IPS-18a (cell line): ENCODE results near the gene DDX27.
A peak's percentile ranks its signal among the peaks of the same experiment; 100 is the strongest.
"Not testable (repeated sequence)": the region's sequence is repeated elsewhere in the genome, so short reads cannot be mapped to it uniquely, and the experiment has no call there.

ENCODE experiments used
- H3K27ac ChIP-seq: one replicate; pipeline ENCODE4 v1.5.1; 2013; ENCODE audit warnings: low read length
- H3K27me3 ChIP-seq: one replicate; pipeline ENCODE4 v1.6.1; 2013; ENCODE audit warnings: mild to moderate bottlenecking, low read length; ENCODE audit not compliant: control insufficient read depth, insufficient read depth
- H3K36me3 ChIP-seq: one replicate; pipeline ENCODE4 v1.6.1; 2013; ENCODE audit warnings: low read depth, low read length; ENCODE audit not compliant: control insufficient read depth
- H3K4me1 ChIP-seq: one replicate; pipeline ENCODE4 v1.6.1; 2013; ENCODE audit warnings: low read depth, low read length; ENCODE audit not compliant: control insufficient read depth
- H3K4me3 ChIP-seq: one replicate; pipeline ENCODE4 v1.5.1; 2013; ENCODE audit warnings: low read length
- H3K9ac ChIP-seq: one replicate; pipeline ENCODE4 v1.6.1; 2013; ENCODE audit warnings: mild to moderate bottlenecking, low read length, moderate library complexity
- H3K9me3 ChIP-seq: one replicate; pipeline ENCODE4 v1.6.1; 2013; ENCODE audit warnings: low read depth, low read length; ENCODE audit not compliant: control insufficient read depth

The DDX27 gene

GRCh38 chr20:49185071-49185761, 34.0 kb upstream of the DDX27 start:
- no peaks in the 10 kb centered on the region for H3K36me3 ChIP-seq
- no peaks in the 10 kb centered on the region for H3K9me3 ChIP-seq
- no peak overlapping the region for H3K9ac ChIP-seq
- H3K27me3 ChIP-seq, result no peaks in the 10 kb centered on the region
- H3K4me1 ChIP-seq, result peaks cover 9% of the 10 kb centered on the region
- no peak overlapping the region for H3K27ac ChIP-seq
- H3K4me3 ChIP-seq, result no peak overlapping the region

DNA sequence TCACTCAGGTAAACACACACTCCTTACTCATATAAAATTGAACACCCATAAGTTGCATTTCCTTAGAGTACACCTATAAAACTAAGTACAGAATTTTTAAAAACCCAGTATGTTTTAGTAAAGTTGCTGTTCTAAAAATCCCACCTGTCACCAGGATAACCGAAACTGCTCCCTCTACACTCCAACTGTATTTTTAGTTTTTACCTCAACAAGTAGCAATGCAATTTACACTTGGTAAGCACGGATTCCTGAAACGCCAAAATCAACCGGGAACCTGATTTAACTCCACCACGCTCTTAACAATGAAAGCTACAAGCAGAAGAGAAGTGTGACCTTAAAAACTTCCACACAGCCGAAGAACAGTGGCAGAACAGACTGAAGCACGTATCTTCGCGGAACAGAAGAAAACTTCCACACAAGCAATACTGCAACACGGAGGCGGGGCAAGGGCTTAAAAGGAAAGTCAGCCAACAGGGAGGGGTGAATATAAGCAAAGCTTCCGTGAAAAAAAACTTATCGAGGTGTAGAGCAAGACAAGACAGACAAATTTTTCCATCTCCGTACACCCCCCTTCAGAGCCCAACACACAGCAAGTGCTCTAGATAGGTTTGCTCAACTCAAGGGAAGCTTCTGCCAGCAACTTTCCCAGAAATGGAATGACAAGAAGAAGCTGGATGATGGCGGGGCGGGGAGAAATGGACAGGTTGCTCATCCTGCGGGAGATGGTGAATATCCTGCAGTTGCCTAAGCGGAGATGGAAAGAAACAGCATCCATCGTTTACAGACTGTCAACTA, 32.5 kb upstream of the DDX27 start:
- Histone ChIP-seq H3K36me3 (no peaks in the 10 kb centered on the region), H3K9ac (peak overlapping the region; percentile 49), H3K27me3 (no peaks in the 10 kb centered on the region), H3K4me1 (peaks cover 9% of the 10 kb centered on the region), H3K4me3 (peak overlapping the region; percentile 77), H3K9me3 (no peaks in the 10 kb centered on the region), H3K27ac (no peak overlapping the region)

DNA sequence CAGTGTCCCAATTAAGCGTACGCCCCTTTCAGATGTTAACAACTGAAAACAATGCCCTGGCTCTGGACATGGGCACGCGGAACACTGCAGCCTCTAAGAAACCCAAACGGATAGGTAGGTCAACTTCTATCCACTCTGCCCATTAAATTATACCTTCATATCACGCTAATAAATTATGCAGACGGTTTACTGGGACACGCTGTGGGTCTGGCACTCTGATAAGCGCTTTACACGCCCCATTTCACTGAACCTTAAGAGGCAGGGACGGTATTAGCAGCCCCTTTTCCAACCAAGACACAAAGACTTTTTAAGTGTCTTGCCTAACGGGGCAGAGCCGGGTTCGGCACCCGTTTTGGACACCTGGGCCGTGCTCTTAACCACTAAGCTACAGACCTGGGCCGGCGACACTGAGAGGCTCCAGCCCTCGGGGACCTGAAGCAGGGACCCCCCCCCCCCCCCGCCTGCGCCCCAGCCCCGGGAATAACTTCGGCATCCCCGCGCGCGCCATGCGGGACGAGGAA, 31.8 kb upstream of the DDX27 start:
- Histone ChIP-seq H3K27me3 (no peaks in the 10 kb centered on the region), H3K27ac (no peak overlapping the region), H3K4me3 (peak overlapping the region; percentile 77), H3K9ac (peak overlapping the region; percentile 49), H3K9me3 (no peaks in the 10 kb centered on the region), H3K4me1 (peaks cover 9% of the 10 kb centered on the region), H3K36me3 (no peaks in the 10 kb centered on the region)

GRCh38 chr20:49187851-49188641, 31.2 kb upstream of the DDX27 start, which contains the start of gene STAU1:
TSS of gene STAU1 (minus strand) at chr20:49188334. CDS start at chr20:49166201, 22,133 bp downstream.
- peaks cover 9% of the 10 kb centered on the region for H3K4me1 ChIP-seq
- H3K4me3 ChIP-seq, result peak within 1 kb of the TSS; percentile 77
- H3K9me3 ChIP-seq, result no peaks in the 10 kb centered on the region
- H3K27me3 ChIP-seq, result no peaks in the 10 kb centered on the region
- H3K27ac ChIP-seq, result no peak within 1 kb of the TSS
- peak within 1 kb of the TSS; percentile 49 for H3K9ac ChIP-seq
- H3K36me3 ChIP-seq, result no peaks in the 10 kb centered on the region

DNA sequence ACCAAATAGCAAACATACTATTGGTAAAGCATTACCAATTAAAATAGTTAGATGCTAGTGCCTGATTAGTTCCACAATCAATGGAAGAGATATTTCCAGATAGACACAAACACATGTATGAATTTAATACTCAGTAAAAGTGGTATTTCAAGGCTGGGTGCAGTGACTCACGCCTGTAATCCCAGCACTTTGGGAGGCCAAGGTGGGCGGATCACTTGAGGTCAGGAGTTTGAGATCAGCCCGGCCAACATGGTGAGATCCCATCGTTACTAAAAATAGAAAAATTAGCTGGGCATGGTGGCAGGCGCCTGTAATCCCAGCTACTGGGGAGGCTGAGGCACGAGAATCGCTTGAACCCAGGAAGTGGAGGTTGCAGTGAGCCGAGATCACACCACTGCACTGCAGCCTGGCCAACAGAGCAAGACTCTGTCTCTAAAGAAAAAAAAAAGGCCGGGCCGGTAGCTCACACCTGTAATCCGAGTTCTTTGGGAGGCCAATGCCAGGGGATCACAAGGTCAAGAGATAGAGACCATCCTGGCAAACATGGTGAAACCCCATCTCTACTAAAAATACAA, 26.2 kb upstream of the DDX27 start:
- H3K27me3 ChIP-seq, H3K27ac ChIP-seq, H3K9ac ChIP-seq: not testable (repeated sequence)

DNA sequence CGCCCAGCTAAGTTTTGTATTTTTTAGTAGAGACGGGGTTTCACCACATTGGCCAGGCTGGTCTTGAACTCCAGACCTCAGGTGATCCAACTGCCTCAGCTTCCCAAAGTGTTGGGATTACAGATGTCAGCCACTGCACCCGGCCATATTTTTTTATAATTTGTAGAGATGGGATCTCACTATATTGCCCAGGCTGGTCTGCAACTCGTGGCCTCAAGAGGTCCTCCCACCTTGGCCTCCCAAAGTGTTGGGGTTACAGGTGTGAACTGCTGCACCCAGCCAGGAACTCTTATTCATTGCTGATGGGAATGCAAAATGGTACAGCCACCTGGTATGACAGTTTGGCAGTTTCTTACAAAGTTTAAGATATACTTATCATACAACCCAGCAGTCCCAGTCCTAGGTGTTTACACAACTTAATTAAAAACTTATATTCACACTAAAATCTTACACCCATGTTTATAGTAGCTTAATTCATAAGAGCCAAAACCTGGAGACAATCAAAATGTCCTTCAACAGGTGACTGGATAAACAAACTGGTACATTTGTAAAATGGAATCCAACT, 19.4 kb upstream of the DDX27 start:
- Histone ChIP-seq H3K36me3 (no peaks in the 10 kb centered on the region), H3K9me3 (no peaks in the 10 kb centered on the region), H3K4me1 (no peaks in the 10 kb centered on the region), H3K27ac (no peak overlapping the region), H3K4me3 (no peak overlapping the region), H3K9ac (no peak overlapping the region), H3K27me3 (no peaks in the 10 kb centered on the region)

More for the DNA sequence above, 26.2 kb upstream of the DDX27 start:
- not testable (repeated sequence) for H3K4me1 ChIP-seq, H3K9me3 ChIP-seq, H3K36me3 ChIP-seq, H3K4me3 ChIP-seq

GRCh38 chr20:49203011-49203410, 16.2 kb upstream of the DDX27 start:
- Histone ChIP-seq H3K9ac (no peak overlapping the region), H3K4me1 (no peaks in the 10 kb centered on the region), H3K9me3 (no peaks in the 10 kb centered on the region), H3K27ac (no peak overlapping the region), H3K36me3 (no peaks in the 10 kb centered on the region), H3K27me3 (no peaks in the 10 kb centered on the region), H3K4me3 (no peak overlapping the region)

DNA sequence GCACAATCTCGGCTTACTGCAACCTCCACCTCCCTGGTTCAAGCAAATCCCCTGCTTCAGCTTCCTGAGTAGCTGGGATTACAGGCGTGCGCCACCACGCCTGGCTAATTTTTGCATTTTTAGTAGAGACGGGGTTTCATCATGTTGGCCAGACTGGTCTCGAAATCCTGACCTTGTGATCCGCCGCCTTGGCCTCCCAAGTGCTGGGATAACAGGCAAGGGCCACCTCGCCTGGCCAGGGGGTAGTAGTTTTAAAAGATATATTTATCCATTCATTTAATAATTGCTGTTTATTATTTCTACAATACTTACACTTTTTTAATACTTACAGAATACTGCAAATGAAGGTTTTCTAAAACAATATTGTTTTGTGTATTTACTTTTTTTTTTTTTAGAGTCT, 15.5 kb upstream of the DDX27 start:
- Histone ChIP-seq H3K9ac (no peak overlapping the region), H3K27ac (no peak overlapping the region), H3K9me3 (no peaks in the 10 kb centered on the region), H3K4me3 (no peak overlapping the region), H3K4me1 (no peaks in the 10 kb centered on the region), H3K27me3 (no peaks in the 10 kb centered on the region), H3K36me3 (no peaks in the 10 kb centered on the region)

DNA sequence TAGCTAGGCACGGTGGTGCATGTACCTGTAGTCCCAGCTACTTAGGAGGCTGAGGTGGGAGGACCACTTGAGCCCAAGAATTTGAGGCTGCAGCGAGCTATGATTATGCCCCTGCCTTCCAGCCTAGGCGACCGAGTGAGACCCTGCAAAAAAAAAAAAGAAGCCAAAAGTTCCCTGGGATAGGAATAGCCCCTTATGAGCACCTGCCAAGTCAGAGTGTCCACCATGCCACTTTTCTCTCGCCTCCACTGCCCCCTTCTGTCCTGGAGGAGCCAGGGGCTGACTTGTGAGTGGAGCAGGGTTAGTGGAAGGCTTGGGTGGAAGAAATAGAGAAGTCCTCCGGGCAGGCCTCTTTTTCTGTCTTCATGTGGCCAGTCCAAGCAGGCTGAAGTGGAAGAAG, 12.1 kb upstream of the DDX27 start:
- Histone ChIP-seq H3K4me3 (no peak overlapping the region), H3K36me3 (no peaks in the 10 kb centered on the region), H3K9ac (no peak overlapping the region), H3K27ac (no peak overlapping the region), H3K27me3 (no peaks in the 10 kb centered on the region), H3K9me3 (peaks cover 4% of the 10 kb centered on the region), H3K4me1 (no peaks in the 10 kb centered on the region)

- H3K9me3 ChIP-seq, result peaks cover 4% of the 10 kb centered on the region
- no peaks in the 10 kb centered on the region for H3K36me3 ChIP-seq
- H3K9ac ChIP-seq, result no peak overlapping the region
- H3K4me1 ChIP-seq, result no peaks in the 10 kb centered on the region
- H3K4me3 ChIP-seq, result no peak overlapping the region
- no peaks in the 10 kb centered on the region for H3K27me3 ChIP-seq
- H3K27ac ChIP-seq, result no peak overlapping the region
These were observed 9.0 kb upstream of the DDX27 start for GRCh38 chr20:49210101-49210756.
